GM19452 (cell line): ENCODE data around the gene LRP1.

Experiments
- ATAC-seq: cut with Tn5 transposase; IDR thresholded peaks from one replicate; pipeline ENCODE4 v1.9.1; 2021; ENCODE audit not compliant: unreplicated experiment

LRP1 gene

GRCh38 chr12:57093415-57094207 lies 34.7 kb upstream of the LRP1 start:
- no peak for ATAC-seq

GRCh38 chr12:57094208-57095160 lies 33.8 kb upstream of the LRP1 start:
- no peak for ATAC-seq

- no peak for ATAC-seq
These were observed 32.8 kb upstream of the LRP1 start for GRCh38 chr12:57095440-57095839.

- no peak for ATAC-seq
These were observed 32.1 kb upstream of the LRP1 start for GRCh38 chr12:57096099-57096572.

GRCh38 chr12:57096748-57097553 lies 31.3 kb upstream of the LRP1 start:
- ATAC-seq: no peak

- no peak for ATAC-seq
These were observed 30.8 kb upstream of the LRP1 start for GRCh38 chr12:57097554-57097835.

GRCh38 chr12:57098546-57098945 lies 29.7 kb upstream of the LRP1 start:
- no peak for ATAC-seq

- no peak for ATAC-seq
These were observed 29.1 kb upstream of the LRP1 start for GRCh38 chr12:57099047-57099714.

GRCh38 chr12:57099766-57100165 lies 28.5 kb upstream of the LRP1 start:
- ATAC-seq: no peak

- ATAC-seq: no peak
These were observed 26.2 kb upstream of the LRP1 start for GRCh38 chr12:57101892-57102695.

- ATAC-seq: no peak
These were observed 24.4 kb upstream of the LRP1 start for GRCh38 chr12:57103856-57104255.

- no peak for ATAC-seq
These were observed 23.9 kb upstream of the LRP1 start for GRCh38 chr12:57104292-57104910.

GRCh38 chr12:57105011-57105753 lies 23.1 kb upstream of the LRP1 start:
- no peak for ATAC-seq

- no peak for ATAC-seq
These were observed 22.1 kb upstream of the LRP1 start for GRCh38 chr12:57106021-57106708.

- ATAC-seq: no peak
These were observed 20.7 kb upstream of the LRP1 start for GRCh38 chr12:57107456-57108155.

GRCh38 chr12:57109207-57110103 lies 18.8 kb upstream of the LRP1 start:
- ATAC-seq: no peak
